ENCODE data around the gene FOXJ3. TPM values are rescaled to one million over a fixed set of nuclear protein-coding genes. Genes with fewer than 3 reads are reported as not detected.

Gene FOXJ3
- total RNA-seq, 1 experiment from 2014 or later, result 51.1 TPM

GRCh38 chr1:42340093-42340492, 5.1 kb upstream of the FOXJ3 start:
- intact Hi-C loops (cut with micrococcal nuclease), result loop anchor here (10.0 kb wide), 3 partner anchors 235 to 395 kb away; partner anchors contain the start of gene PPIH
- ATAC-seq, result no peak
- no peaks in the 10 kb centered on the region for H4K20me1 ChIP-seq (ENCODE audit: insufficient read depth)

More at GRCh38 chr1:42340093-42340492, 5.1 kb upstream of the FOXJ3 start:
- peaks cover 0 to 9% of the 10 kb centered on the region in 2 experiments; a peak in 2 of 4 replicates for H3K4me1 ChIP-seq (ENCODE audit: control insufficient read depth in 1 of 2, insufficient read depth in 2 of 2, low read length in 2 of 2)
- no peak overlapping the region for H2AFZ ChIP-seq (ENCODE audit: low read depth, low read length, poor library complexity, severe bottlenecking)
- H3K9ac ChIP-seq (ENCODE audit: low read length), result no peak overlapping the region
- H3K79me2 ChIP-seq (ENCODE audit: insufficient read depth, low read length), result peaks cover 7% of the 10 kb centered on the region; the same call in 1 of the 2 replicates
- no peak overlapping the region for H3K4me3 ChIP-seq (replicated peaks in 1 of 2; ENCODE audit: low read depth in 1 of 2, low read length in 2 of 2)
- H3K36me3 ChIP-seq (ENCODE audit: control insufficient read depth in 1 of 2, insufficient read depth in 2 of 2, low read length in 2 of 2), result no peaks in the 10 kb centered on the region
- ChIA-PET RAD21 (ENCODE audit: low non-redundant PET in 1 of 2, low total read pairs in 2 of 2, uncharacterized antibody in 2 of 2, unreplicated experiment in 2 of 2) (no interaction called here), POLR2A (no interaction called here), CTCF (interaction anchor here (2.0 to 2.2 kb wide), 2 partner anchors 10 to 12 kb away, joined by 4 to 5 read pairs; no protein-coding TSS in a partner anchor)
- no TSS peak for BruUV-seq (replicated peaks)
- H3K4me2 ChIP-seq (ENCODE audit: low read length), result no peak overlapping the region
- H3K27ac ChIP-seq (ENCODE audit: low read depth, low read length), result no peak overlapping the region
- no peaks in the 10 kb centered on the region for H3K9me2 ChIP-seq (ENCODE audit: insufficient read depth)
- DNase-seq (ENCODE audit: low read depth, low spot score), result no peak
- no peaks in the 10 kb centered on the region for H3K27me3 ChIP-seq (ENCODE audit: insufficient read depth, low read length)
- TF ChIP-seq EZH2 (IDR thresholded peaks at IDR 0.05), result no peak
- TF ChIP-seq TCF7L2 (IDR thresholded peaks at IDR 0.05; ENCODE audit: borderline replicate concordance, extremely low read depth, insufficient read depth, insufficient read length), result no peak
- TF ChIP-seq ZFX (IDR thresholded peaks at IDR 0.05), result no peak
- no peak for TF ChIP-seq POLR2A (IDR thresholded peaks at IDR 0.05; ENCODE audit: borderline replicate concordance, extremely low read depth, insufficient read depth, insufficient read length)
- no peak for TF ChIP-seq EGR1 (IDR thresholded peaks at IDR 0.05; ENCODE audit: low read depth)
- TF ChIP-seq RAD21 (IDR thresholded peaks at IDR 0.05; ENCODE audit: low read depth), result no peak
- no peak for TF ChIP-seq YY1 (IDR thresholded peaks at IDR 0.05; ENCODE audit: extremely low read depth, insufficient replicate concordance, low read depth, low read length)
- TF ChIP-seq FOSL1 (IDR thresholded peaks at IDR 0.05; ENCODE audit: low read depth), result no peak
- TF ChIP-seq CBX3 (IDR thresholded peaks at IDR 0.05; ENCODE audit: low read depth), result no peak
- TF ChIP-seq ZNF274 (IDR thresholded peaks at IDR 0.05; ENCODE audit: low read depth, low read length), result no peak
- TF ChIP-seq SRF (IDR thresholded peaks at IDR 0.05; ENCODE audit: low read depth), result no peak
- TF ChIP-seq REST (IDR thresholded peaks at IDR 0.05; ENCODE audit: low read depth), result no peak
- no peaks in the 10 kb centered on the region for H3K9me3 ChIP-seq (ENCODE audit: control insufficient read depth in 1 of 2, insufficient read depth in 1 of 2, low read depth in 1 of 2, low read length in 2 of 2)
